Heart right ventricle (tissue), 16 donors: ENCODE results near the gene RALGAPA2. TPM values are rescaled to one million over a fixed set of nuclear protein-coding genes. Genes with fewer than 3 reads are reported as not detected.
A peak's percentile ranks its signal among the peaks of the same experiment; 100 is the strongest.

Source experiments
- ATAC-seq, 8 donors: fragments of 200-7000 bp; cut with Tn5 transposase; one replicate each; pipeline ENCODE4 v1.9.1; 2020; ENCODE audit warnings: mild to moderate bottlenecking in 8 of 8, moderate library complexity in 8 of 8, moderate number of reproducible peaks in 1 of 8
- DNase-seq, 2 donors: peaks; one replicate each; pipeline ENCODE4 v3.0.0-alpha.2; 2020
- H3K27ac ChIP-seq, 10 donors: fragments of 200-600 bp; sonication (generic) in 2 of 10; one replicate each; pipeline versions ENCODE4 v1.5.0 to v1.8.0; 2020 to 2022; ENCODE audit warnings: mild to moderate bottlenecking in 3 of 10
- H3K27me3 ChIP-seq, 7 donors: fragments of 200-600 bp; one replicate each; pipeline ENCODE4 v1.8.0; 2021 to 2022; ENCODE audit warnings: mild to moderate bottlenecking in 2 of 7
- H3K36me3 ChIP-seq, 9 donors: fragments of 200-600 bp; sonication (generic) in 1 of 9; one replicate each; pipeline versions ENCODE4 v1.5.0 to v1.8.0; 2020 to 2022; ENCODE audit warnings: mild to moderate bottlenecking in 2 of 9
- H3K4me1 ChIP-seq, 9 donors: fragments of 200-600 bp; sonication (generic) in 1 of 9; one replicate each; pipeline versions ENCODE4 v1.5.0 to v1.8.0; 2020 to 2022; ENCODE audit warnings: mild to moderate bottlenecking in 4 of 9
- H3K4me3 ChIP-seq, 10 donors: fragments of 200-600 bp; sonication (generic) in 2 of 10; one replicate each; pipeline versions ENCODE4 v1.5.0 to v1.8.0; 2020 to 2022; ENCODE audit warnings: mild to moderate bottlenecking in 7 of 10, moderate library complexity in 2 of 10
- H3K9me3 ChIP-seq, 11 donors: fragments of 200-600 bp in 10 of 11; sonication (generic) in 2 of 11; one replicate each; pipeline versions ENCODE4 v1.5.0 to v1.8.0; 2013 to 2022; ENCODE audit warnings: mild to moderate bottlenecking in 2 of 11, control low read depth in 1 of 11, moderate library complexity in 1 of 11
- CTCF ChIP-seq, 9 donors: fragments of 200-600 bp; sonication (generic) in 2 of 9; IDR thresholded peaks; one replicate each; pipeline versions ENCODE4 v1.5.0 to v1.8.0; 2021 to 2022; ENCODE audit warnings: antibody characterized with exemption in 9 of 9, mild to moderate bottlenecking in 5 of 9, moderate library complexity in 1 of 9
- WGBS, 2 donors: extraction: QIAGEN DNeasy Blood & Tissue Kit; methylation state at CpG; one replicate each; pipeline ENCODE4 v1.1.7; 2013; ENCODE audit warnings: inconsistent platforms in 1 of 2; 5-methylcytosine and 5-hydroxymethylcytosine counted together
- intact Hi-C, 10 donors: fragments of 100-400 bp; cut with DNase I; formaldehyde crosslinking; loops; one replicate each; pipeline versions ENCODE4 v1.11.1 to v1.14.2; 2022
- polyA plus RNA-seq, 2 donors: library from polyadenylated mRNA; stranded (reverse); fragments of 200-250 nt; gene quantifications; one replicate each; pipeline ENCODE4 v1.2.3, GENCODE V29; 2013
- total RNA-seq, 10 donors: library from RNA; stranded (reverse); fragmentation: NEBNext Ultra II Directional in 3 of 10; extraction: Animal tissue kit (Norgen Biotek cat#: 25700) in 3 of 10; gene quantifications; one replicate each; pipeline versions ENCODE4 v1.2.1 to v1.2.4, GENCODE V29; 2021 to 2023
- donor health status: Arrhythmogenic right ventricular cardiomyopathy.
- donor health status: ischemic (EF 13 %, LVEDD 7.1; RV severe dilation, severe dysfunction).
- donor health status: healthy with polysubstance abuse.
- donor health status: DM: no; HTN: yes; CAD: no.
- donor health status: DM: no; HTN: no; CAD: no.
- donor health status: ischemic (EF 25% LVEDD 6.9; RV normal size, moderate dysfunction).
- donor health status: ischemic (EF 25% LVEDD 5.7; RV mildly dilated, moderate dysfunction).
- donor health status: healthy.
- donor health status: DM: yes; HTN: yes; CAD: no.
- donor health status: Ischemic cardiomyopathy.
- donor health status: ischemic (EF 35%, LVEDD 5.7; RV mildly dilated, moderate dysfunction).
- donor health status: nonischemic (EF 11% LVEDD 7.7; RV severe dilation, severe dysfunction).
- donor health status: DM: yes; HTN: yes; CAD: no.
- donor health status: PGD.
- donor health status: ischemic (EF 29% LVEDD 5.4; RV normal size, mild dysfunction).
- donor health status: nonischemic (EF 23%, LVEDD 6.1; RV moderate dilation, normal function).

RALGAPA2 gene
- total and polyA plus RNA-seq, 12 donors: 4.1 to 26.8 (median 18.2) TPM

- H3K27ac ChIP-seq: no peak overlapping the region
- peak overlapping the region in 2 of 10 donors; percentile 3 to 13 for H3K4me3 ChIP-seq
- ATAC-seq (no peak), DNase-seq (no peak)
- no peaks in the 10 kb centered on the region for H3K9me3 ChIP-seq
- H3K36me3 ChIP-seq: no peaks in the 10 kb centered on the region
- 1% methylated on average over 70 of the region's 70 CpGs for WGBS, 2 donors
- H3K4me1 ChIP-seq: peaks cover 3 to 37% (median 21%) of the 10 kb centered on the region in 9 donors
- H3K27me3 ChIP-seq: peaks cover 37 to 92% (median 70%) of the 10 kb centered on the region in 7 donors
- intact Hi-C loops: loop anchor here in 6 of 10 donors (5.0 to 10.0 kb wide), 2 partner anchors 201 to 203 kb away; no protein-coding TSS in a partner anchor
- TF ChIP-seq CTCF (IDR thresholded peaks at IDR 0.05): no peak
Measured at GRCh38 chr20:20363799-20364592, 348.4 kb downstream of the RALGAPA2 start.

GRCh38 chr20:20363434-20363798, 349.0 kb downstream of the RALGAPA2 start:
- intact Hi-C loops: loop anchor here in 6 of 10 donors (5.0 to 10.0 kb wide), 2 partner anchors 201 to 204 kb away; no protein-coding TSS in a partner anchor
- ATAC-seq (no peak), DNase-seq (no peak)
- no peaks in the 10 kb centered on the region for H3K36me3 ChIP-seq
- no peak for TF ChIP-seq CTCF (IDR thresholded peaks at IDR 0.05)
- peaks cover 35 to 91% (median 67%) of the 10 kb centered on the region in 7 donors for H3K27me3 ChIP-seq
- peak overlapping the region in 2 of 10 donors; percentile 3 to 13 for H3K4me3 ChIP-seq
- H3K4me1 ChIP-seq: peaks cover 3 to 34% (median 21%) of the 10 kb centered on the region in 9 donors
- no peak overlapping the region for H3K27ac ChIP-seq
- WGBS, 2 donors: 1 to 5% methylated on average over 15 of the region's 15 CpGs
- H3K9me3 ChIP-seq: no peaks in the 10 kb centered on the region

GRCh38 chr20:20362774-20363433, 349.5 kb downstream of the RALGAPA2 start:
- H3K27ac ChIP-seq: no peak overlapping the region
- H3K4me3 ChIP-seq: no peak overlapping the region
- 1 to 2% methylated on average over 17 of the region's 17 CpGs for WGBS, 2 donors
- no peaks in the 10 kb centered on the region for H3K9me3 ChIP-seq
- no peaks in the 10 kb centered on the region for H3K36me3 ChIP-seq
- H3K27me3 ChIP-seq: peaks cover 32 to 87% (median 66%) of the 10 kb centered on the region in 7 donors
- no peak for TF ChIP-seq CTCF (IDR thresholded peaks at IDR 0.05)
- DNase-seq (no peak), ATAC-seq (no peak)
- intact Hi-C loops: loop anchor here in 6 of 10 donors (5.0 to 10.0 kb wide), 2 partner anchors 202 to 204 kb away; no protein-coding TSS in a partner anchor
- peaks cover 3 to 34% (median 21%) of the 10 kb centered on the region in 9 donors for H3K4me1 ChIP-seq

GRCh38 chr20:20360464-20360863, 352.0 kb downstream of the RALGAPA2 start:
- Histone ChIP-seq H3K27me3 (peaks cover 14 to 62% (median 42%) of the 10 kb centered on the region in 7 donors), H3K36me3 (no peaks in the 10 kb centered on the region), H3K4me1 (peaks cover 0 to 22% (median 9%) of the 10 kb centered on the region in 9 donors), H3K4me3 (no peak overlapping the region), H3K27ac (no peak overlapping the region), H3K9me3 (no peaks in the 10 kb centered on the region)
- ATAC-seq (peak in 7 of 8 donors; percentile 65 to 84 (median 72)), DNase-seq (peak in 1 of 2 donors; percentile 26)
- intact Hi-C loops: loop anchor here in 9 of 10 donors (2.0 to 10.0 kb wide), 3 partner anchors 204 to 208 kb away; no protein-coding TSS in a partner anchor
- WGBS, 2 donors: 2 to 4% methylated on average over 6 of the region's 6 CpGs
- TF ChIP-seq CTCF (IDR thresholded peaks at IDR 0.05): peak; percentile 21 to 81 (median 73)
